Memory B cell (primary cell): Measurements from ENCODE around the gene FBXL16.

ENCODE experiments used
- ATAC-seq: fragments of 150-1000 bp; cut with Tn5 transposase; 2 replicates; pipeline ENCODE4 v1.10.0; 2021; ENCODE audit warnings: low read depth, mild to moderate bottlenecking, moderate library complexity
- DNase-seq, 2 donors: peaks; one replicate each; pipeline ENCODE4 v3.0.0; 2022; ENCODE audit warnings: low spot score in 2 of 2
- H3K27ac Mint-ChIP-seq: one replicate; pipeline ENCODE4 v1.8.0; 2022; ENCODE audit warnings: mild to moderate bottlenecking, moderate library complexity, mixed read lengths
- H3K27me3 Mint-ChIP-seq: one replicate; pipeline ENCODE4 v1.8.0; 2022; ENCODE audit warnings: mixed read lengths
- H3K36me3 Mint-ChIP-seq: one replicate; pipeline ENCODE4 v1.8.0; 2022; ENCODE audit warnings: mild to moderate bottlenecking, mixed read lengths
- H3K4me1 Mint-ChIP-seq: one replicate; pipeline ENCODE4 v1.8.0; 2022; ENCODE audit warnings: mixed read lengths
- H3K4me3 Mint-ChIP-seq: one replicate; pipeline ENCODE4 v1.8.0; 2022; ENCODE audit warnings: mild to moderate bottlenecking, moderate library complexity, mixed read lengths
- H3K9me3 Mint-ChIP-seq: one replicate; pipeline ENCODE4 v1.8.0; 2022; ENCODE audit warnings: mixed read lengths

FBXL16 gene

DNA sequence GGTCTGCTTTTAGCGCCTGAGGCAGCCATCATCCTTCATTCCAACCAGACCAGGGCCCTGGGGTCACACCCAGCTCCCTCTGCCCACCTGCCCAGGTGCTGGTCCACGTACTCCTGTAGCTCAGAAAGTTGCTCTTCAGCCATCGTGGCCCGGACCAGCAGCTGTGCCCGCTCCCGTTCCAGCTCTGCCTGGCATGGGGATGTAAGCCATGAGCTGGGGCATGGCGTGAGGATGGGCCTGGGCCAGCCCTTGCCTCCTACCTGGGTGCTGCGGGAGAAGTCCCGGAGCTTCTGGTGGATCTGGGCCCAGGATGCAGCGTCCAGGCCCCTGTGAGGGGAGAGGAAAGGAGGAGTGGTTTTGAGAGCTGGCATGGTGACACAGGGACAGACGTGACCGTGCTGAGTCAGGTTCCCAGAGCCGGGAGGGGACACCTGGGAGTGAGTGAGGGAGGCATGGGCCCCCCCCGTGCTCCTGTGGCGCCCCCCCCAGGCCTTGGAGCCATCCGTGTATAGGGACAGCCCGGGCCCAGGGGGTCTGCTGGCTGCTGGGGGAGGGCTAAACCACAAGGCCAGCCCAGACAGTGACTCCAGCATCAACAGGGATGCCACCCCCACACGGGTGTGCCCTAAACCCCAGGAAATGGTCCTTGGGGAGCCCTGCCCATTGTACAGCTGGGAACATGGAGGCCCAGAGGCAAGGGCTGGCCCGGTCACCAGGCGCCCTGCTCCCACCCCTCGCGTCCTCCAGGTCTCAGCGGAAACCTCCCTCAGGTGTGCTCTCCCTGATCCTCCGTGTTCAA is 17.4 kb upstream of the FBXL16 start:
- Mint-ChIP-seq H3K27ac (no peak overlapping the region), H3K9me3 (no peaks in the 10 kb centered on the region), H3K4me1 (peaks cover 13% of the 10 kb centered on the region), H3K4me3 (peak overlapping the region; percentile 82), H3K36me3 (no peaks in the 10 kb centered on the region), H3K27me3 (no peaks in the 10 kb centered on the region)
- no peak for DNase-seq
- no peak for ATAC-seq

- H3K36me3 Mint-ChIP-seq, result no peaks in the 10 kb centered on the region
- DNase-seq, result no peak
- ATAC-seq, result no peak
- peaks cover 13% of the 10 kb centered on the region for H3K4me1 Mint-ChIP-seq
- peak overlapping the region; percentile 81 for H3K27ac Mint-ChIP-seq
- H3K27me3 Mint-ChIP-seq, result no peaks in the 10 kb centered on the region
- no peaks in the 10 kb centered on the region for H3K9me3 Mint-ChIP-seq
- peak overlapping the region; percentile 82 for H3K4me3 Mint-ChIP-seq
Observed at GRCh38 chr16:721765-722540, 16.4 kb upstream of the FBXL16 start.

- H3K27ac Mint-ChIP-seq, result peak within 1 kb of the TSS; percentile 81
- no peaks in the 10 kb centered on the region for H3K9me3 Mint-ChIP-seq
- H3K27me3 Mint-ChIP-seq, result peaks cover 2% of the 10 kb centered on the region
- peaks cover 16% of the 10 kb centered on the region for H3K4me1 Mint-ChIP-seq
- DNase-seq (peak; percentile 85 to 87), ATAC-seq (peak; percentile 87)
- H3K4me3 Mint-ChIP-seq, result peak within 1 kb of the TSS; percentile 82
- H3K36me3 Mint-ChIP-seq, result no peaks in the 10 kb centered on the region
Observed at GRCh38 chr16:720990-721764, 15.6 kb upstream of the FBXL16 start, which contains the start of gene ANTKMT. ANTKMT (plus strand) TSS chr16:721146; CDS start chr16:721275, 129 bp downstream.

DNA sequence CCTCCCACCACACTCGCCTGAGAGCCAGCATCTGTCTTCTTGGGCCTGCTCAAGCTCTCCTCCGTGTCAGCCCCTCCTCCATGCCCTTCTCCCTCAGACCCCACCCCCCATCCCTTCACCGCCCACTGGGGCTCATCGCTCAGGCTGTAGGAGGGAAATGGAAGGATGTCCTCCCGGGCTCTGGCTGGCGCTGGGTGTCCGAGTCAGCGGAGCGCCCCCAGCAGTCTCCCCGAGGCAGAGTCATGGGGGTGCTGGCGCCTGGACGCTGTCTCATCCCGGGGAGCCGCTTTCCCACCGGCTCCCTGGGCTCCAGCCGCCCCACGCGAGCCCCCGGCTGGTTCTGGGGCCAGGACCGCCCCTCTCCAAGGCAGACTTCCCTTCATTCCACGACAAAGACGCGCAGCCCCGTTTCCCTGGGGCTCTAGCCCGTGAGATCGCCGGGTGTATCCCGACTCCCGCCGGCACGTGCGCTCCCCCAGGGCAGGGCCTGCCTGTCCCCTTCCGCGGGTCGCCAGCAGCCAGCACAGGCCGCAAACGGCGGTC is 14.9 kb upstream of the FBXL16 start:
- H3K27ac Mint-ChIP-seq, result peak overlapping the region; percentile 43
- DNase-seq (no peak), ATAC-seq (peak; percentile 4)
- H3K27me3 Mint-ChIP-seq, result peaks cover 2% of the 10 kb centered on the region
- peaks cover 16% of the 10 kb centered on the region for H3K4me1 Mint-ChIP-seq
- no peaks in the 10 kb centered on the region for H3K9me3 Mint-ChIP-seq
- H3K36me3 Mint-ChIP-seq, result no peaks in the 10 kb centered on the region
- peak overlapping the region; percentile 82 for H3K4me3 Mint-ChIP-seq

- Mint-ChIP-seq H3K4me1 (peaks cover 16% of the 10 kb centered on the region), H3K36me3 (no peaks in the 10 kb centered on the region), H3K27me3 (peaks cover 2% of the 10 kb centered on the region), H3K9me3 (no peaks in the 10 kb centered on the region), H3K4me3 (peak overlapping the region; percentile 82), H3K27ac (peak overlapping the region; percentile 43)
- ATAC-seq (no peak), DNase-seq (no peak)
Observed at GRCh38 chr16:719815-720446, 14.3 kb upstream of the FBXL16 start.

GRCh38 chr16:718922-719321 is 13.3 kb upstream of the FBXL16 start:
- no peaks in the 10 kb centered on the region for H3K36me3 Mint-ChIP-seq
- H3K27ac Mint-ChIP-seq, result no peak overlapping the region
- H3K27me3 Mint-ChIP-seq, result peaks cover 4% of the 10 kb centered on the region
- no peaks in the 10 kb centered on the region for H3K9me3 Mint-ChIP-seq
- ATAC-seq (no peak), DNase-seq (no peak)
- peak overlapping the region; percentile 16 for H3K4me3 Mint-ChIP-seq
- H3K4me1 Mint-ChIP-seq, result peaks cover 18% of the 10 kb centered on the region

DNA sequence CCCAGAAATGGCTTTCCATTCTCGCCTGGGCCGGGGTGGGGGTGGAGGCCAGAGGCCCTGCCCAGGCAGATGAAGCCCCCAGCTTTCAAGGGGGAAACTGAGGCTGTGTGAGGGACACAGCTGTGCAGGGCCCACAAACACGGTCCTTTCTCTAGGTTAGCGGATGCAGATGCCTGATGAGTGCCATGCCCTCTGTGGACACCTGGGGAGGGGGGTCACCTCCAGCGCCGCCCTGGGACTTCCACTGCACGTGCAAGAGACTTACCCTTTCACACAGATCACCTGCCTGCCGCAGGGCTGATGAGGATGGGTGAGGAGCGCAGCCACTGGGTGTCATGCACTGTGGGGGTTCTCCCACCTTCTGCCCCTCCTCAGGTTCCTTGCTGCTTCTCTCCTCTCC is 12.8 kb upstream of the FBXL16 start:
- H3K9me3 Mint-ChIP-seq, result no peaks in the 10 kb centered on the region
- ATAC-seq (no peak), DNase-seq (no peak)
- H3K4me3 Mint-ChIP-seq, result no peak overlapping the region
- no peaks in the 10 kb centered on the region for H3K36me3 Mint-ChIP-seq
- no peak overlapping the region for H3K27ac Mint-ChIP-seq
- H3K27me3 Mint-ChIP-seq, result peaks cover 4% of the 10 kb centered on the region
- H3K4me1 Mint-ChIP-seq, result peaks cover 18% of the 10 kb centered on the region

DNA sequence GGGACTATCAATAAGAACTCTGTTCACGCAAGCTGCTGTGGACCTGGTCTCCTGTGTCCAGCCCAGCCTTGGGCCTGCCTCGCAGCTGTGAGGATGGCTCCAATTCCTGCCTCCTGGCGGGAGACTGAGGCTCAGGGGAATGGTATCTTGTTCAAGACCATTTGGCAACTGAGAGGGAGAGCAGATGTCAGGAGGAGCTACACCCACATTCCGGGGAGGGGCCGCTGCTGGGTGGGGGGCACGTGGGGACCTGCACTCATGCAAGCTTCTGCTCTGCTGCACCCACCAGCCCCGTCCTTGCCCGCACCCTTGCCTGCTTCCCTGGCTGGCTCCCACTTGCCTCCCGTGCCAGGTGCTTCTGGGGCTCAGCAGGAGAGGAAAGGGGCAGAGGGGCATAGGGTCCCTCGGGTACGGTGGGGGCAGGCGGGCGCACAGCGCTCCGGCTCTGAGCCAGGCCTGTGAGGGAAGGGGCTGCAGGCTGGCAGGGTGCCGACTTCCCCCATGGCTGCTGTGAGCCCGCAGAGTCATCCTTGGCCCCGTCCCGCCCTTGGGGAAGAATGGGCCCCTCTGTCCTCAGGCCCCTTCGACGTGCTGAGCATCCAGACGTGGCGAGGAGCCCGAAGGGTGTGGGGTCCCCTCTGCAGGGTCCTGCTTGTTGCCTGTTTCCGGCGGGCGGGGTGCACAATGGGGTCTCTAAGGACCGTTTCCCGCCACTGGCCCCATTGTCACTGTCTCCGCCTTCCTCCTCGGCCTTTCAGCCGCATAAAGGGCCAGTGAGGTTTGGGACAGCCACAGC is 12.0 kb upstream of the FBXL16 start:
- Mint-ChIP-seq H3K27ac (no peak overlapping the region), H3K36me3 (no peaks in the 10 kb centered on the region), H3K9me3 (no peaks in the 10 kb centered on the region), H3K4me3 (no peak overlapping the region), H3K4me1 (peaks cover 16% of the 10 kb centered on the region), H3K27me3 (peaks cover 4% of the 10 kb centered on the region)
- ATAC-seq (no peak), DNase-seq (no peak)

DNA sequence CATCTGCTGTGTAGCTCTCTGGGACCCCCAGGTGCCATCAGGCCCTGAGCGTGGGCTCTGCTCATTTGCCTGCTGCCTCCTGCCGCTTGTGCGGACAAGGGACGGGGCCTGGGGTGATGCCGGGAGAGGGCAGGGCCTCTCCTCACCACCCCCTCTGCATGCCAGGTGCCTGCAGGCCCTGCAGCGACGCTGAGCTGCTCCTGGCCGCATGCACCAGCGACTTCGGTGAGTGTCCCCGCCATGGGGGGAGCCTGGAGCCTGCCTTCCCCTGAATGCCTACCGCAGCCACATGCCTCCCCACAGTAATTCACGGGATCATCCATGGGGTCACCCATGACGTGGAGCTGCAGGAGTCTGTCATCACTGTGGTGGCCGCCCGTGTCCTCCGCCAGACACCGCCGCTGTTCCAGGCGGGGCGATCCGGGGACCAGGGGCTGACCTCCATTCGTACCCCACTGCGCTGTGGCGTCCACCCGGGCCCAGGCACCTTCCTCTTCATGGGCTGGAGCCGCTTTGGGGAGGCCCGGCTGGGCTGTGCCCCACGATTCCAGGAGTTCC is 11.2 kb upstream of the FBXL16 start:
- no peak for ATAC-seq
- H3K27me3 Mint-ChIP-seq, result peaks cover 4% of the 10 kb centered on the region

GRCh38 chr16:716200-716568 is 10.6 kb upstream of the FBXL16 start:
- DNase-seq (no peak), ATAC-seq (no peak)
- H3K27ac Mint-ChIP-seq, result no peak overlapping the region
- peaks cover 14% of the 10 kb centered on the region for H3K4me1 Mint-ChIP-seq
- H3K36me3 Mint-ChIP-seq, result no peaks in the 10 kb centered on the region
- H3K4me3 Mint-ChIP-seq, result peak overlapping the region; percentile 60
- H3K27me3 Mint-ChIP-seq, result peaks cover 4% of the 10 kb centered on the region
- H3K9me3 Mint-ChIP-seq, result no peaks in the 10 kb centered on the region

More for the DNA sequence above, 11.2 kb upstream of the FBXL16 start:
- H3K4me1 Mint-ChIP-seq, result peaks cover 14% of the 10 kb centered on the region
- DNase-seq, result no peak
- no peaks in the 10 kb centered on the region for H3K9me3 Mint-ChIP-seq
- H3K36me3 Mint-ChIP-seq, result no peaks in the 10 kb centered on the region
- peak overlapping the region; percentile 60 for H3K4me3 Mint-ChIP-seq
- H3K27ac Mint-ChIP-seq, result no peak overlapping the region

DNA sequence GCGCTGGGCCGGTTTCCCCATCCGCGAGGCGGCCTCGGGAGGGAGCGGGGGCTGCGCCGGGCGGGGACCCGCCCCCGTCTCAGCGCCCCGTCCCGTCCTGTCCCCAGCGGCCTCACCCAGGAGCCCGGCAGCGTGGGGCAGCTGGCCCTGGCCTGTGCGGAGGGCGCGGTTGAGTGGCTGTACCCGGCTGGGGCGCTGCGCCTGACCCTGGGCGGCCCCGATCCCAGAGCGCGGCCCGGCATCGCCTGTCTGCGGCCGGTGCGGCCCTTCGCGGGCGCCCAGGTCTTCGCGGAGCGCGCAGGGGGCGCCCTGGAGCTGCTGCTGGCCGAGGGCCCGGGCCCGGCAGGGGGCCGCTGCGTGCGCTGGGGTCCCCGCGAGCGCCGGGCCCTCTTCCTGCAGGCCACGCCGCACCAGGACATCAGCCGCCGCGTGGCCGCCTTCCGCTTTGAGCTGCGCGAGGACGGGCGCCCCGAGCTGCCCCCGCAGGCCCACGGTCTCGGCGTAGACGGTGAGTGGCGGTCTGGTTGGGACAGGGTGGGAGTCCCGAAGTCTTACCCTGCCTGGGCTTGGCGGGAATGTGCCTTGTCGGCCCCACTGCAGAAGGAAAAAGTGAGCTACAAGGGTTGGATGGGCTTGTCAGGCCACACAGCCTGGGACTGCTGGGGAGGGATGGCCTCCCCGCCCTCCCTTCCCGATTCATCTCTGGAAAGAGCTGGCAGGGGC is 10.0 kb upstream of the FBXL16 start:
- Mint-ChIP-seq H3K27me3 (peaks cover 4% of the 10 kb centered on the region), H3K9me3 (no peaks in the 10 kb centered on the region), H3K27ac (no peak overlapping the region), H3K4me1 (peaks cover 14% of the 10 kb centered on the region), H3K36me3 (no peaks in the 10 kb centered on the region), H3K4me3 (peak overlapping the region; percentile 32)
- ATAC-seq, result peak; percentile 6
- DNase-seq, result peak in 1 of 2 donors; percentile 54
